GM06990 (cell line): ENCODE results near the gene DSCAML1.

Experiments
- DNase-seq: peaks from one replicate; pipeline ENCODE4 v3.0.0-alpha.2; 2011; ENCODE audit not compliant: insufficient read length; ENCODE audit errors: extremely low read depth
- H3K27me3 ChIP-seq: replicated peaks from 2 replicates; pipeline ENCODE4 v1.6.0; 2011; ENCODE audit warnings: low read length; ENCODE audit not compliant: control insufficient read depth, insufficient read depth
- H3K36me3 ChIP-seq: 2 replicates; pipeline ENCODE4 v1.5.1; 2011; ENCODE audit warnings: low read length; ENCODE audit not compliant: control insufficient read depth, insufficient read depth
- H3K4me3 ChIP-seq: replicated peaks from 2 replicates; pipeline ENCODE4 v1.5.1; 2011; ENCODE audit warnings: low read depth, mild to moderate bottlenecking, control low read depth, low read length
- CTCF ChIP-seq: IDR thresholded peaks from 2 replicates; pipeline ENCODE4 v1.5.1; 2011; ENCODE audit warnings: low read length, control low read depth, mild to moderate bottlenecking, inconsistent platforms; ENCODE audit not compliant: insufficient read depth, poor library complexity, severe bottlenecking

Gene DSCAML1

DNA sequence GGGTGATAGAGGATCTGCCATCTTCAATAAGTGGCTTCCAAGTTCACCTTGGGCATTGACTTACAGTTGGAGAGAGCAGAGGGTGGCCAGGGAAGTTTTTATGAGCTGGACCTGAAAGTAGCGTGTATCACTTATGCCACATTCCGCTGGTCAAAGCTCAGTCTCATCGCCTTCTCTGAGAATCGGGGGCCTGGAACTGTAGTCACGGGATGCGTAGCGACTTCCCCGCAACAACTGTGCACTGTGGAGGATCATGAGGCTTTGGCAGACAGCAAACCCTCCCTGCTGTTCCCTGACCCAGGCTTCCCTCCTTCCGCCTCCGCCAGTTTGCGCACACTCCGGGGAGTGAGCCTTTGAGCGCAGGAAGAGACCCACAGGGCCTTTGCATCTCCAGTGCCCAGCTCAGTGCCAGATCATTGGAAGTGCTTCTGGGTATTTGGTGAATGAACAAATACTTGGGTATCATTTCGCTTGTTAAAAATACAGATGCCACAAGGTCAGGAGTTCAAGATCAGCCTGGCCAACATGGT, 373.9 kb downstream of the DSCAML1 start:
- TF ChIP-seq CTCF = no peak
- H3K27me3 ChIP-seq = no peaks in the 10 kb centered on the region
- DNase-seq = no peak
- no peak overlapping the region for H3K4me3 ChIP-seq
- no peaks in the 10 kb centered on the region for H3K36me3 ChIP-seq

DNA sequence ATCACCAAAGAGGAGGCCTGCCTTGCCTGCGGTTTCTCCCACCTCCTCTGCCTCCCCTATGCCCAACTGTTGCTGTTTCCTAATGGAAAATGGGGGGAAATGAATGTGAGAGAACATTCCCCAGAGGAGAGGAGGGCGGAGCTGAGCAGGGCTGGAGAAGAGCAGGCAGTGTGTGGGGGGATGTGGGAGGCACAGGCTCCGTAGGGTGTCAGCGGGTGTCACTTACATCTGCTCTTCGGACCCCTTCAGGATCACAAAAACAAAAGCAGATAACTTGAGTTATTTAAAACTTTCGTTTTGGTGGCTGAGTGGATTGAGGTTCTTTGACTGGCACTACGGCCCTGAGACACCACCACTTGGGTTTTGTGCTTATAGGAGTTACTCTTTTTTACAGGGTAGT, 375.5 kb downstream of the DSCAML1 start:
- no peak for DNase-seq
- TF ChIP-seq CTCF = no peak
- no peaks in the 10 kb centered on the region for H3K36me3 ChIP-seq
- H3K27me3 ChIP-seq = no peaks in the 10 kb centered on the region
- no peak overlapping the region for H3K4me3 ChIP-seq

- DNase-seq = no peak
- Histone ChIP-seq H3K27me3 (no peaks in the 10 kb centered on the region), H3K4me3 (no peak overlapping the region), H3K36me3 (no peaks in the 10 kb centered on the region)
- TF ChIP-seq CTCF = no peak
These were observed 376.0 kb downstream of the DSCAML1 start for GRCh38 chr11:117421041-117421440.

GRCh38 chr11:117420598-117420997, 376.4 kb downstream of the DSCAML1 start:
- no peak for DNase-seq
- no peaks in the 10 kb centered on the region for H3K27me3 ChIP-seq
- no peak for TF ChIP-seq CTCF
- H3K4me3 ChIP-seq = no peak overlapping the region
- no peaks in the 10 kb centered on the region for H3K36me3 ChIP-seq

DNA sequence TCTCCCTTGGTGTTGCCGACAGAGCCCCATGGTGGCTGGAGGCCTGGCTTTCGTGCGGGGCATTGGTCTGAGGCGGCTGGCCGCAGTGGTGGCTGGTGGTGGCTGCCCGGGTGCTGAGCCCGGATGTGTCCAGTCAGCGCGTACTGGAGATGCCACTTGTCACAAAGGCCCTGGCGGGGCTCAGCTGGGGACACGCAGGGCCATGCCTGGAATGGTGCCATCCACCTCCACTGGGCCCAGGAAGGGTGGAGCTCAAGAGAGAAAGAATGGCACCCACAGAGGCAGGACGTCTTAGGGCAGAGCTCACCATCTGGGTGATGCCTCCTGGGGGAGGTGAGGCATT, 376.9 kb downstream of the DSCAML1 start:
- Histone ChIP-seq H3K27me3 (no peaks in the 10 kb centered on the region), H3K4me3 (no peak overlapping the region), H3K36me3 (no peaks in the 10 kb centered on the region)
- no peak for DNase-seq
- no peak for TF ChIP-seq CTCF

GRCh38 chr11:117419482-117420142, 377.4 kb downstream of the DSCAML1 start:
- DNase-seq = no peak
- no peak overlapping the region for H3K4me3 ChIP-seq
- no peaks in the 10 kb centered on the region for H3K27me3 ChIP-seq
- H3K36me3 ChIP-seq = no peaks in the 10 kb centered on the region
- TF ChIP-seq CTCF = no peak
